Measurements from ENCODE around the gene ZNF287.

DNA sequence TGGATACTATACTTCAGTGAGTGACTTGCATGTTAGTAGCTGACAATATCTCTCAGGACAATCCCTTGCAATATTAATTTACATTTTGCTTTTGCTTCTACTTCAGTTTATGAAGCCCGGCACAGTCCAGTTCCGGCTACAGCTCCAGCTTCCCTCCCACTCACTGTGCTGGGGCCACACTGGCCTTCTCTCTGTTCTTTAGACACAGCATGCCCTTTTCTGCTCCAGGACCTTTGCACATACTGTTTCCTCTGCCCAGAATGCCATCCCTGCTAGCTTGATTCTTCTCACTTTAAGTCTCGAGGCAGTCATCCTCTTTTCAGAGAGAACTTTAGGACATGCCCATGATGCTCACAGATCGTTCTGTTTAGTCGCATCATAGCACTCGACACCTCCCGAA lies 51.5 kb downstream of the ZNF287 start:
- no peak for TF ChIP-seq POLR2A (IDR thresholded peaks at IDR 0.05; ENCODE audit: low read length)
- TF ChIP-seq GATA1 (IDR thresholded peaks at IDR 0.05; ENCODE audit: low read depth, low read length), result no peak
